ENCODE data around the gene OGFOD1. TPM values are rescaled to one million over a fixed set of nuclear protein-coding genes. Genes with fewer than 3 reads are reported as not detected.
A peak's percentile ranks its signal among the peaks of the same experiment; 100 is the strongest.

Gene OGFOD1
- total RNA-seq, 4 donors from 2014 or later: 40.6 to 55.1 (median 50.4) TPM

DNA sequence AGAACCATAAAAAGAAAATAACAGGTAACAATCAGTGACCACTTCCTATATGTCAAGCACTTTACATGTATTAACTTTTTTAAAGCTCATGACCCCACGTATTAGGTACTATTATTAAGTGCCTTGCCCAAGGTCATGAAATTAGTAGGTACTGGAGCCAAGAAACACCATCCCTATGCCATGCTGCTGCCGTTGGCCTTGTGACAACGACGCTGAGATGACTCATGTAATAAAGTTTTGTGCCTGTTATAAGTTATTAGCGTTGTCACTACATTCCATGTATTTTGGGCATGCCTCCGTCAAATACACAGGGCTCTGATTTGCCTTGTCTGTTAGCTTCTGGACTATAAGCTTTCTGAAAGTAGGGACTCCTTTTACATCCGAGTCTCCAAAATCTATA lies 67.1 kb downstream of the OGFOD1 start:
- H3K4me1 ChIP-seq: peaks cover 0 to 57% (median 0%) of the 10 kb centered on the region in 3 donors
- H3K4me3 ChIP-seq: peak overlapping the region in 1 of 2 donors; percentile 92

DNA sequence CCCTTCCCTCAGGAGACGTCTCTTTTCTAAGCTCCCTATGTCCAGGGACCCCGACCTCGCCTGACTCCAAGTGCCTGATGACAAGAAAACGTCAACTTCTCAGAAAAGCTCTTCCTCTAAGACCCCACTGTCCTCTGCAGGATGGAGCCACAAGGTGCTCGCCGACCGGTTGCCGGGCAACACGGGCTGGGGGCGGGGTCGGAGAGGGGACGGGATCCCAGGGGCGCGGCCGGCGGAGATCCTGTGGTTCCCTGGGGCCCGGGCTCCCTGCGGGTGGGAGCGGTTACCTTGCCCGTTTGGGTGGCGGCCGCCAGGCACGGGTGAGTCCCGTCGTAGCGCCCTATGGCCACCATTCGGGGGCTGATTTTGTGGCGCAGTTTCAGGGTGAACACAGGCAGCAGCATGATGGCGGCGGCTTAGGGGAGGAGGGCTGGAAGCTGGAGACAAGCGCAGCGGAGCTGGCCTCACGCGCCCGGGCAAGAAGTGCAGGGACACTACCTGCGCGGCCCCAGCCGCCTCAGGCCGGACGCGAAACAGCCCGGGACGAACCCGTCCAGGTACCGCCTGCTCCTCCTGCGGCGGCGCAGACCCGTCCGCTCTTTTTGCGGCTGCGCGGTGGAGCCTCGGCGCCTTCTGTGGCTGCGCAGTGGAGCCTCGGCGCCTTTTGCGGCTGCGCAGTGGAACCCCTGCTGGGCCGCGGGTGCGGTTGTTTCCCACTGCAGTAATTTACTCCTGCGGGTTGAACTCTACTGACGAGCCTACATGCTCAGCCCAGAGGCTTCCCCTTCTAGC lies 68.3 kb downstream of the OGFOD1 start, which contains the start of gene BBS2:
Gene BBS2, minus strand, starts transcription at position 566 of the 792 bp plus-strand sequence. Its CDS starts 162 bp downstream, at position 404.
- Histone ChIP-seq H3K27ac (peak within 1 kb of the TSS; percentile 21 to 93 (median 84)), H3K9me3 (no peaks in the 10 kb centered on the region), H3K4me3 (peak within 1 kb of the TSS; percentile 84 to 92), H3K4me1 (peaks cover 0 to 50% (median 0%) of the 10 kb centered on the region in 3 donors), H3K36me3 (no peaks in the 10 kb centered on the region), H3K27me3 (no peaks in the 10 kb centered on the region)
- 0% methylated on average over 2 to 4 of the region's 65 CpGs for WGBS, 2 donors (ENCODE audit: low coverage in 1 of 2)
- ATAC-seq: peak; percentile 96
- TF ChIP-seq, protein P1, sequence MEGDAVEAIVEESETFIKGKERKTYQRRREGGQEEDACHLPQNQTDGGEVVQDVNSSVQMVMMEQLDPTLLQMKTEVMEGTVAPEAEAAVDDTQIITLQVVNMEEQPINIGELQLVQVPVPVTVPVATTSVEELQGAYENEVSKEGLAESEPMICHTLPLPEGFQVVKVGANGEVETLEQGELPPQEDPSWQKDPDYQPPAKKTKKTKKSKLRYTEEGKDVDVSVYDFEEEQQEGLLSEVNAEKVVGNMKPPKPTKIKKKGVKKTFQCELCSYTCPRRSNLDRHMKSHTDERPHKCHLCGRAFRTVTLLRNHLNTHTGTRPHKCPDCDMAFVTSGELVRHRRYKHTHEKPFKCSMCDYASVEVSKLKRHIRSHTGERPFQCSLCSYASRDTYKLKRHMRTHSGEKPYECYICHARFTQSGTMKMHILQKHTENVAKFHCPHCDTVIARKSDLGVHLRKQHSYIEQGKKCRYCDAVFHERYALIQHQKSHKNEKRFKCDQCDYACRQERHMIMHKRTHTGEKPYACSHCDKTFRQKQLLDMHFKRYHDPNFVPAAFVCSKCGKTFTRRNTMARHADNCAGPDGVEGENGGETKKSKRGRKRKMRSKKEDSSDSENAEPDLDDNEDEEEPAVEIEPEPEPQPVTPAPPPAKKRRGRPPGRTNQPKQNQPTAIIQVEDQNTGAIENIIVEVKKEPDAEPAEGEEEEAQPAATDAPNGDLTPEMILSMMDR (IDR thresholded peaks at IDR 0.05): peak in 3 of 4 experiments; percentile 22 to 36 (median 26)
- TF ChIP-seq EP300 (IDR thresholded peaks at IDR 0.05) (no peak), POLR2A (IDR thresholded peaks at IDR 0.05) (peak; percentile 71 to 82), POLR2AphosphoS5 (IDR thresholded peaks at IDR 0.05) (peak; percentile 82)

More for the DNA sequence above, 67.1 kb downstream of the OGFOD1 start:
- Histone ChIP-seq H3K27me3 (no peaks in the 10 kb centered on the region), H3K9me3 (no peaks in the 10 kb centered on the region), H3K27ac (peak overlapping the region in 1 of 4 donors; percentile 14), H3K36me3 (no peaks in the 10 kb centered on the region)
- TF ChIP-seq EP300 (IDR thresholded peaks at IDR 0.05) (no peak), POLR2A (IDR thresholded peaks at IDR 0.05) (no peak), POLR2AphosphoS5 (IDR thresholded peaks at IDR 0.05) (no peak)
- ATAC-seq: no peak
- WGBS, 2 donors (ENCODE audit: low coverage in 1 of 2): 82 to 91% methylated on average over 4 to 7 of the region's 7 CpGs

DNA sequence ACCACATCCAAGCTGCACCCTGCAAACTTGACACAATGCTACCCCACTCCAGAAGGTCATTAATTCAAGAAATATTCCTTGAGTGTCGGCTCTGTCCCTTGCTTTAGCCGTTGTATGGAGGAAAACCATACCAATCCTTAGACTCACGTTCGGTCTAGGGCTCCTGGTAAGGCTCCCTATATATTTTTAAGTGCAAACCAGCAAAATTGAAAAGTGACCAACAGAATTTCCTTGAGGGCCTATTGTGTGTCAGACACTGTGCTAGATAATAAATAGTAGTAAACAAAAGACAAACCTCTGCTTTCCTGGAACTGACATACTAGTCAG lies 68.9 kb downstream of the OGFOD1 start:
- Histone ChIP-seq H3K4me3 (peak overlapping the region; percentile 84 to 92), H3K27ac (peak overlapping the region; percentile 13 to 93 (median 84)), H3K36me3 (no peaks in the 10 kb centered on the region), H3K4me1 (peaks cover 0 to 49% (median 0%) of the 10 kb centered on the region in 3 donors), H3K9me3 (no peaks in the 10 kb centered on the region), H3K27me3 (no peaks in the 10 kb centered on the region)
- TF ChIP-seq EP300 (IDR thresholded peaks at IDR 0.05) (no peak), POLR2A (IDR thresholded peaks at IDR 0.05) (no peak), POLR2AphosphoS5 (IDR thresholded peaks at IDR 0.05) (no peak)
- TF ChIP-seq, protein P1 (IDR thresholded peaks at IDR 0.05): no peak
- ATAC-seq: no peak
- WGBS, 2 donors (ENCODE audit: low coverage in 1 of 2): 18 to 20% methylated on average over 2 to 4 of the region's 4 CpGs

DNA sequence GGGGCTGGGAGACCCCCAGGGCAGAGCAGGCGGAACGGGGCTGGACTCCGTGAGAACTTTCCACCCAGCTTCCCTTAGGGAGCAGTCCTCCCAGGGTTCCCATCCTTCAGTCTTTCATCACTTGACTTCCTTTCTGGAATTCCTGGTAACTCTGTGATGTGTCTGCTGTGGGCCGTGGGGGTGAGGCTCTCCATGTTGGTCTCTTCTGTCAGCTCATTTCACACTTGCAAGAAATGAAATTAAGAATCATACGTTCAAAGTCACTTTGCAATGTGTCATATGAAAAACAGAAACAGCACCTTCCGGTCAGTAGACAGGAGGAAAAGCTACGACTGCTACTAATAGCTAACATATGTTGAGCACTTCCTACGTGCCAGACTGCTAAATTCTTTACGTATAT lies 73.9 kb downstream of the OGFOD1 start:
- Histone ChIP-seq H3K27me3 (no peaks in the 10 kb centered on the region), H3K4me1 (peaks cover 0 to 4% (median 0%) of the 10 kb centered on the region in 3 donors), H3K4me3 (no peak overlapping the region), H3K9me3 (no peaks in the 10 kb centered on the region), H3K36me3 (no peaks in the 10 kb centered on the region), H3K27ac (no peak overlapping the region)
- no peak for TF ChIP-seq POLR2A (IDR thresholded peaks at IDR 0.05)
- no peak for TF ChIP-seq EP300 (IDR thresholded peaks at IDR 0.05)
- TF ChIP-seq POLR2AphosphoS5 (IDR thresholded peaks at IDR 0.05): no peak
- TF ChIP-seq, protein P1 (IDR thresholded peaks at IDR 0.05): no peak
- 40 to 61% methylated on average over 6 to 7 of the region's 9 CpGs for WGBS, 2 donors (ENCODE audit: low coverage in 1 of 2)
- ATAC-seq: no peak

Other genes with a start within 250 kb of the OGFOD1 start
- 100 to 1,000 TPM; 172 to 216 (median 194) TPM for gene AMFR, start 26.0 kb upstream of the OGFOD1 start, total RNA-seq
- gene NUDT21, start 222 bp upstream of the OGFOD1 start, total RNA-seq: 10 to 100 TPM; 43.0 to 72.6 (median 55.6) TPM
- 10 to 100 TPM; 29.4 to 51.2 (median 45.5) TPM for gene BBS2, start 68.5 kb downstream of the OGFOD1 start, total RNA-seq
- gene MT4, start 113.5 kb downstream of the OGFOD1 start, total RNA-seq: not detected
- gene MT3, start 138.0 kb downstream of the OGFOD1 start, total RNA-seq: 1 to 10 TPM in 2 of 4 donors, not detected in 2; 2.0 to 3.6 TPM
- 100 to 1,000 TPM in 2 of 4 donors, 10 to 100 TPM in 2; 27.2 to 216 (median 119) TPM for gene MT2A, start 157.0 kb downstream of the OGFOD1 start, total RNA-seq
- gene MT1E, start 174.2 kb downstream of the OGFOD1 start, total RNA-seq: 100 to 1,000 TPM; 101 to 194 (median 144) TPM
- 10 to 100 TPM in 2 of 4 donors, 1 to 10 TPM in 2; 2.6 to 36.9 (median 6.9) TPM for gene MT1M, start 181.1 kb downstream of the OGFOD1 start, total RNA-seq
- 100 to 1,000 TPM in 1 of 4 donors, 10 to 100 TPM in 1, 1 to 10 TPM in 1, not detected in 1; 9.9 to 171 (median 25.5) TPM for gene MT1A, start 187.1 kb downstream of the OGFOD1 start, total RNA-seq
- gene MT1B, start 200.3 kb downstream of the OGFOD1 start, total RNA-seq: not detected
- gene MT1F, start 206.4 kb downstream of the OGFOD1 start, total RNA-seq: 1 to 10 TPM in 2 of 4 donors, not detected in 2; 1.7 to 4.6 TPM
- gene MT1G, start 216.5 kb downstream of the OGFOD1 start, total RNA-seq: 10 to 100 TPM in 3 of 4 donors, not detected in 1; 16.0 to 40.0 (median 21.6) TPM
- gene MT1H, start 218.3 kb downstream of the OGFOD1 start, total RNA-seq: not detected
- 100 to 1,000 TPM; 265 to 685 (median 330) TPM for gene MT1X, start 230.9 kb downstream of the OGFOD1 start, total RNA-seq